ENCODE data around the gene SNAP23. TPM values are rescaled to one million over a fixed set of nuclear protein-coding genes. Genes with fewer than 3 reads are reported as not detected.

Gene SNAP23
- total and polyA plus RNA-seq, 8 donors = 14.2 to 39.4 (median 21.0) TPM

DNA sequence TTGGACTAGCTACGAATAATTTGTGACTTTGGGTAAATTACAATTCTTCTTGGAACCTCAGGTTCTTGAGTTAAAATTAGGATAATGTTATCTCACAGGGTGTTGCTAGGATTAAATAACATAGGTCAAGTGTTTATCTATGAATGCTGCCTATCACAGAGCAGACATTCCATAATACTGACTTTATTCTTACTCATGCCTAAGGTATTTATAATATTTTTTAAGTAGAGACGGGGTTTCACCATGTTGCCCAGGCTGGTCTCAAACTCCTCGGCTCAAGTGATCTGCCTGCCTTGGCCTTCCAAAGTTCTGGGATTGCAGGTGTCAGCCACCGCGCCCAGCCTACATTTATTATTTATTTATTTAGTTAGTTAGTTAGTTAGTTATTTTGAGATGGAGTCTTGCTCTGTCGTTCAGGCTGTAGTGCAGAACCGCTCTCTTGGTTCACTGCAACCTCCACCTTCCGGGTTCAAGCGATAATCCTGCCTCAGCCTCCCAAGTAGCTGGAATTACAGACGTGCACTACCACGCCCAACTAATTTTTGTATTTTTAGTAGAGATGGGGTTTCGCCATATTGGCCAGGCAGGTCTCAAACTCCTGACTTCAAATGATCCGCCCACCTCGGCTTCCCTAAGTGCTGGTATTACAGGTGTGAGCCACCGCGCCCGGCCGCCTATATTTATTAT is 3.8 kb upstream of the SNAP23 start:
- peak overlapping the region; percentile 70 to 95 (median 79) for H3K4me3 ChIP-seq
- H3K27ac ChIP-seq = peak overlapping the region; percentile 81 to 92 (median 84)
- no peak for FAIRE-seq
- TF ChIP-seq, protein P1, sequence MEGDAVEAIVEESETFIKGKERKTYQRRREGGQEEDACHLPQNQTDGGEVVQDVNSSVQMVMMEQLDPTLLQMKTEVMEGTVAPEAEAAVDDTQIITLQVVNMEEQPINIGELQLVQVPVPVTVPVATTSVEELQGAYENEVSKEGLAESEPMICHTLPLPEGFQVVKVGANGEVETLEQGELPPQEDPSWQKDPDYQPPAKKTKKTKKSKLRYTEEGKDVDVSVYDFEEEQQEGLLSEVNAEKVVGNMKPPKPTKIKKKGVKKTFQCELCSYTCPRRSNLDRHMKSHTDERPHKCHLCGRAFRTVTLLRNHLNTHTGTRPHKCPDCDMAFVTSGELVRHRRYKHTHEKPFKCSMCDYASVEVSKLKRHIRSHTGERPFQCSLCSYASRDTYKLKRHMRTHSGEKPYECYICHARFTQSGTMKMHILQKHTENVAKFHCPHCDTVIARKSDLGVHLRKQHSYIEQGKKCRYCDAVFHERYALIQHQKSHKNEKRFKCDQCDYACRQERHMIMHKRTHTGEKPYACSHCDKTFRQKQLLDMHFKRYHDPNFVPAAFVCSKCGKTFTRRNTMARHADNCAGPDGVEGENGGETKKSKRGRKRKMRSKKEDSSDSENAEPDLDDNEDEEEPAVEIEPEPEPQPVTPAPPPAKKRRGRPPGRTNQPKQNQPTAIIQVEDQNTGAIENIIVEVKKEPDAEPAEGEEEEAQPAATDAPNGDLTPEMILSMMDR (IDR thresholded peaks at IDR 0.05) = no peak
- intact Hi-C loops (cut with DNase I) = no loop called here
- H3K36me3 ChIP-seq = no peaks in the 10 kb centered on the region
- DNase-seq = no peak
- ATAC-seq = peak in 2 of 4 donors; percentile 8 to 11
- 81 to 87% methylated on average over 18 of the region's 18 CpGs for WGBS, 2 donors
- H3K9me3 ChIP-seq = no peaks in the 10 kb centered on the region
- H3K27me3 ChIP-seq = no peaks in the 10 kb centered on the region
- peaks cover 0 to 22% (median 11%) of the 10 kb centered on the region in 3 donors for H3K4me1 ChIP-seq

DNA sequence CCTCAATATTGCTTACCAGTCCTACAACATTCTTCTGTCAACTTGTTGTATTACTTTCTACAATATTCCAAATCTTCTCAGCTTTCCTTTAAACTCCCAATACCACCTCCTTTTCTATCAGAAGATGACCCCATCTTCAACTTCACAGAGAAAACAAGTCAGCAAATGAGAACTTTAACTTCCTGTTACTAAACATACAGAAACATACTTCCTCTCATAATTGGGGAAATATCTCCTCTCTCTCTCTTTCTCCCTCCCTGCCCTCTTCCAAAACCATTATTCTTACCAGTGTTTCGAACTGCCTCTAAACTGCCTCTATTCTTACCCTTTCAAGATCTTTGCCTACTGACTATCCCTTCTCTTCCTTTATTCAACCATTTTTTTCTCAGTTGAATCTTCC is 1.8 kb upstream of the SNAP23 start:
- TF ChIP-seq, protein P1 (IDR thresholded peaks at IDR 0.05) = no peak
- FAIRE-seq (no peak), DNase-seq (no peak), ATAC-seq (no peak)
- peaks cover 0 to 19% (median 12%) of the 10 kb centered on the region in 3 donors for H3K4me1 ChIP-seq
- no peaks in the 10 kb centered on the region for H3K36me3 ChIP-seq
- H3K4me3 ChIP-seq = no peak overlapping the region
- no peaks in the 10 kb centered on the region for H3K9me3 ChIP-seq
- peak overlapping the region in 2 of 4 donors; percentile 96 to 99 for H3K27ac ChIP-seq
- WGBS, 2 donors = 92 to 100% methylated on average over 1 of the region's 1 CpG
- H3K27me3 ChIP-seq = no peaks in the 10 kb centered on the region
- intact Hi-C loops (cut with DNase I) = no loop called here

DNA sequence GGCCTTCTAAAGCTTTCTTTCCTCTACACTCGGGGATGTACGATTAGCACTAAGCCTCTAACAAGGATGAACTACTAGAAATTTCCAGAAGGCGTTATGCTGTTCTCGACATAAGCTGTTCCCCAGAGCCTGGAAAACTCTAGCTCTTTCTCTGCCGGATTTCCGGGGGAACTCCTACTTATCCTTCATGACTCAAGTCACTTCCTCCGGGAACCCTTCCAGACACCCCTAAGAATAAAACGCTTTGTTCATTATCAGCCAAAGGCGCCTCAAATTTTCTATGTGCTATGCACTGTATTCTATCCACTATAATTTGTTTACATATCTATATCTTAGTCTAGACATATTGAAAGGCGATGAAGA is 455 bp upstream of the SNAP23 start:
- Histone ChIP-seq H3K27ac (peak overlapping the region; percentile 74 to 99 (median 86)), H3K36me3 (no peaks in the 10 kb centered on the region), H3K4me3 (peak overlapping the region; percentile 19 to 77 (median 58)), H3K27me3 (no peaks in the 10 kb centered on the region), H3K4me1 (peaks cover 0 to 21% (median 12%) of the 10 kb centered on the region in 3 donors), H3K9me3 (no peaks in the 10 kb centered on the region)
- TF ChIP-seq, protein P1 (IDR thresholded peaks at IDR 0.05) = no peak
- 2 to 3% methylated on average over 10 of the region's 10 CpGs for WGBS, 2 donors
- DNase-seq (peak in 3 of 6 donors; percentile 46 to 85 (median 48)), ATAC-seq (peak; percentile 37 to 74 (median 54)), FAIRE-seq (no peak)
- intact Hi-C loops (cut with DNase I) = no loop called here

DNA sequence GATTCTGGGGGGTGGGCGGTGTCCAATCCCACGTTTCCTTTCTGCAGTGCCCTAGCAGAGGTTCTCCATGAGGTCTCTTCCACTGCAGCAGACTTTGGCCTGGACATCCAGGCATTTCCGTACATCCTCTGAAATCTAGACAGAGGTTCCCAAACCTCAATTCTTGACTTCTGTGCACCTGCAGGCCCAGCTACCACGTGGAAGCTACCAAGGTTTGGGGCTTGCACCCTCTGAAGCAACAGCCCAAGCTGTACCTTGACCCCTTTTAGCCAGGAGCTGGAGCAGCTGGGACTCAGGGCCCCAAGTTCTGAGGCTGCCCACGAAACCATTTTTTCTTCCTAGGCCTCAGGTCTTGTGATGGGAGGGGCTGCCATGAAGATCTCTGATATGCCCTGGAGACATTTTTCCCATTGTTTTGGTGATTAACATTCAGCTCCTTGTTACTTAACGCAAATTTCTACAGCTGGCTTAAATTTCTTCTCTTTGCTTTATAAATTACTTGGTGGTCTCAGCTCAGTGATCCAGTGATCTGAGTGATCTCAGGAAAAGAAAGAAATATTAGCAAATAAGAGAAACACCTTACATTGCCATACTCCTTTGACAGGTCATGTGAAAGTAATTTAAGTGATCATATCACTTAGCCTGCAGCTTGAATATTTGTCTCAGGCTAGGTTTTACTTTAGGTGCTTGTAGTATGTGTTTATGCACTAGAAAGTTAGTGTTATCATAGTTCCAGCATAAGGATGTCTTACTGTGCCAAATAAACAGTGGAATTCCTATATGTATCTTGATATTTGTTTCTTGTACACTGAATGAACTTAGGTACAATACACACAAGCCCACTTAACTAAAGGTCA is 3.0 kb downstream of the SNAP23 start:
- TF ChIP-seq, protein P1 (IDR thresholded peaks at IDR 0.05) = no peak
- Histone ChIP-seq H3K27me3 (no peaks in the 10 kb centered on the region), H3K36me3 (no peaks in the 10 kb centered on the region), H3K4me1 (peaks cover 0 to 19% (median 12%) of the 10 kb centered on the region in 3 donors), H3K4me3 (no peak overlapping the region), H3K9me3 (no peaks in the 10 kb centered on the region), H3K27ac (peak overlapping the region in 1 of 4 donors; percentile 41)
- DNase-seq = no peak
- WGBS, 2 donors = 65 to 71% methylated on average over 6 of the region's 6 CpGs
- no peak for FAIRE-seq
- intact Hi-C loops (cut with DNase I) = no loop called here
- no peak for ATAC-seq
